HL-60 (cell line): Measurements from ENCODE around the gene RSRP1.
"Not testable (repeated sequence)": the region's sequence is repeated elsewhere in the genome, so short reads cannot be mapped to it uniquely, and the experiment has no call there.

Source experiments
- GABPA ChIP-seq: IDR thresholded peaks from 2 replicates; pipeline ENCODE4 v1.6.1; 2012; ENCODE audit warnings: low read depth
- TF ChIP-seq, protein P1 (sequence below): IDR thresholded peaks from one replicate; pipeline ENCODE4 v1.5.1; 2011; ENCODE audit warnings: low read length, control low read depth, inconsistent platforms; ENCODE audit not compliant: insufficient read depth
- TF ChIP-seq, protein P2 (sequence below): IDR thresholded peaks from 2 replicates; pipeline ENCODE4 v1.6.1; 2012; ENCODE audit warnings: low read depth; ENCODE audit not compliant: insufficient replicate concordance

DNA sequence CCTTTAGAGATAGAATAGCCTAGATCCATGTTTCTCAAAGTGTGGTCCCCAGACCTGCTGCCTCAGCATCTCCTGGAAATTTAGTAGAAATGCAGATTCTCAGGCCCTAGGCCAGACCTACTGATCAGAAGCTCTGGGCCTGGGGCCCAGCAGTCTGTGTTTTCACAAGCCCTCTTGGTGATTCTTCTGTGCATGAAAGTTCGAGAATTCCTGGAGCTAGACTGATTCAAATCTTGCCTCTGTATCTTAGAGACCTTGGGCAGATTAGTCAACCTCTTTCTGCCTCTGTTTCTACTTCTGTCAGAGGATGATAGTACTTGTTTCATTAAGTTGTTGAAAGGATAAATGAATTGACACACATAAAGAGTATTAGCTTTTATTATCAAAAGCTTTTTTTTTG lies 30.0 kb upstream of the RSRP1 start:
- TF ChIP-seq, protein P1, sequence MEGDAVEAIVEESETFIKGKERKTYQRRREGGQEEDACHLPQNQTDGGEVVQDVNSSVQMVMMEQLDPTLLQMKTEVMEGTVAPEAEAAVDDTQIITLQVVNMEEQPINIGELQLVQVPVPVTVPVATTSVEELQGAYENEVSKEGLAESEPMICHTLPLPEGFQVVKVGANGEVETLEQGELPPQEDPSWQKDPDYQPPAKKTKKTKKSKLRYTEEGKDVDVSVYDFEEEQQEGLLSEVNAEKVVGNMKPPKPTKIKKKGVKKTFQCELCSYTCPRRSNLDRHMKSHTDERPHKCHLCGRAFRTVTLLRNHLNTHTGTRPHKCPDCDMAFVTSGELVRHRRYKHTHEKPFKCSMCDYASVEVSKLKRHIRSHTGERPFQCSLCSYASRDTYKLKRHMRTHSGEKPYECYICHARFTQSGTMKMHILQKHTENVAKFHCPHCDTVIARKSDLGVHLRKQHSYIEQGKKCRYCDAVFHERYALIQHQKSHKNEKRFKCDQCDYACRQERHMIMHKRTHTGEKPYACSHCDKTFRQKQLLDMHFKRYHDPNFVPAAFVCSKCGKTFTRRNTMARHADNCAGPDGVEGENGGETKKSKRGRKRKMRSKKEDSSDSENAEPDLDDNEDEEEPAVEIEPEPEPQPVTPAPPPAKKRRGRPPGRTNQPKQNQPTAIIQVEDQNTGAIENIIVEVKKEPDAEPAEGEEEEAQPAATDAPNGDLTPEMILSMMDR, result not testable (repeated sequence)
- not testable (repeated sequence) for TF ChIP-seq GABPA
- TF ChIP-seq, protein P2, sequence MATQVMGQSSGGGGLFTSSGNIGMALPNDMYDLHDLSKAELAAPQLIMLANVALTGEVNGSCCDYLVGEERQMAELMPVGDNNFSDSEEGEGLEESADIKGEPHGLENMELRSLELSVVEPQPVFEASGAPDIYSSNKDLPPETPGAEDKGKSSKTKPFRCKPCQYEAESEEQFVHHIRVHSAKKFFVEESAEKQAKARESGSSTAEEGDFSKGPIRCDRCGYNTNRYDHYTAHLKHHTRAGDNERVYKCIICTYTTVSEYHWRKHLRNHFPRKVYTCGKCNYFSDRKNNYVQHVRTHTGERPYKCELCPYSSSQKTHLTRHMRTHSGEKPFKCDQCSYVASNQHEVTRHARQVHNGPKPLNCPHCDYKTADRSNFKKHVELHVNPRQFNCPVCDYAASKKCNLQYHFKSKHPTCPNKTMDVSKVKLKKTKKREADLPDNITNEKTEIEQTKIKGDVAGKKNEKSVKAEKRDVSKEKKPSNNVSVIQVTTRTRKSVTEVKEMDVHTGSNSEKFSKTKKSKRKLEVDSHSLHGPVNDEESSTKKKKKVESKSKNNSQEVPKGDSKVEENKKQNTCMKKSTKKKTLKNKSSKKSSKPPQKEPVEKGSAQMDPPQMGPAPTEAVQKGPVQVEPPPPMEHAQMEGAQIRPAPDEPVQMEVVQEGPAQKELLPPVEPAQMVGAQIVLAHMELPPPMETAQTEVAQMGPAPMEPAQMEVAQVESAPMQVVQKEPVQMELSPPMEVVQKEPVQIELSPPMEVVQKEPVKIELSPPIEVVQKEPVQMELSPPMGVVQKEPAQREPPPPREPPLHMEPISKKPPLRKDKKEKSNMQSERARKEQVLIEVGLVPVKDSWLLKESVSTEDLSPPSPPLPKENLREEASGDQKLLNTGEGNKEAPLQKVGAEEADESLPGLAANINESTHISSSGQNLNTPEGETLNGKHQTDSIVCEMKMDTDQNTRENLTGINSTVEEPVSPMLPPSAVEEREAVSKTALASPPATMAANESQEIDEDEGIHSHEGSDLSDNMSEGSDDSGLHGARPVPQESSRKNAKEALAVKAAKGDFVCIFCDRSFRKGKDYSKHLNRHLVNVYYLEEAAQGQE, result not testable (repeated sequence)
